NCI-H2081 (cell line): ENCODE measurements around the gene TAGAP.
A peak's percentile ranks its signal among the peaks of the same experiment; 100 is the strongest.
"Not testable (repeated sequence)": the region's sequence is repeated elsewhere in the genome, so short reads cannot be mapped to it uniquely, and the experiment has no call there.

ENCODE experiments used
- DNase-seq, 2 experiments: peaks; one replicate each; lab custom pipeline; 2025; lab: John Stamatoyannopoulos, UW

Gene TAGAP

DNA sequence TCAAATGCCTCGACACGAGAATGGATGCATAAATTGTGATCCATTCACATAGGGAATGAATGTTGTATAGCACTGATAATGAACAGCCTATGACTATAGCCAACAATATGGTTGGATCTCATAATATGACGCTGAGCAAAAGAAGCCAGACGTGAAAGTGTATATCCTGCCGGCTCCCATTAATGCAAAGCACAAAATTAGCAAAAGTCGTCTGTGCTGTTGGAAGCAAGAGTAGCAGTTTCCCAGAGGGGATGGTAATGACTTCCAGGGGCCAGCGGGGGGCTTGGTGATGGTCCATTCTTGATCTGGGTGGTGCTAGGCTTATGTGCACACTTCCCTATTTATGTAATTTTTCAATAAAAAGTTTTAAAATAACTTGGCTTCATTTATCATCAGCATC lies 1.0 kb upstream of the TAGAP start:
- DNase-seq: no peak

DNA sequence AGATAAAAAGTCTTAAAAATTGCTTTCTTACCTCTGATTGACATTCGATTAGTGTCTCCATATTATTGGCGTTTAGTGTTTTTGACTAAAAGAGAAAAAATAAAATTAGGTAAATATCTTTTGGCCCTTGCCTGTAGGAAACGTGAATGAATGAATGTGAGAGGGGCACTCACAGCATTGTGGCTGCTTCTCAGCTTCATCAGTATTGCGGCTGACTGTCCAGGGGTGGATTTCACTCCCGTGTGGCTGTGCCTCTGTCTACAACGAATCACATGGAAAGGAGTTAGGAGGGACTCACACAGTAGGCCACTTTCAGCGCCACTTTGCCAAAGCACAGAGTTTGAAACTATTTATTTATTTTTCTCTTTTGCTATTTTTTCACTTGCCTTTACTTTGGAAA lies 844 bp downstream of the TAGAP start:
- DNase-seq: no peak

DNA sequence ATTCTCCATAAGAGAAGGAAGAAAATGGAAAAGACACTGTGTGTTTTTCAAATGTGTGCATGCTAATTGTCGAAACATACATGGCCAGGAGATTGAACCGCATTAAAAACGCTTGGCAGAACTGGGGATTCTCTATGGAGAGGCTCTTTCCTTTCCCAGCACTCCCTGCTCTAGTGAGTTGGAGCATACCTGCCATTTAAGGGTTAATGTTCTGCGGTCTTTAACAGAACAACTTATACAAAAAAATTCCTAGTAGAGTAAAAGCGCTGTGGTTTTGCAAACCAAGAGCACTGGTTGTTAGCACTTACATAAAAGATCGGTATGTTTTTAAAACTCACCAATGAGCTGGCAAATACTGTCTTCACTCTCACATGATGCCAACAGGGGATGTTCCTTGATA lies 1.5 kb downstream of the TAGAP start:
- no peak for DNase-seq

DNA sequence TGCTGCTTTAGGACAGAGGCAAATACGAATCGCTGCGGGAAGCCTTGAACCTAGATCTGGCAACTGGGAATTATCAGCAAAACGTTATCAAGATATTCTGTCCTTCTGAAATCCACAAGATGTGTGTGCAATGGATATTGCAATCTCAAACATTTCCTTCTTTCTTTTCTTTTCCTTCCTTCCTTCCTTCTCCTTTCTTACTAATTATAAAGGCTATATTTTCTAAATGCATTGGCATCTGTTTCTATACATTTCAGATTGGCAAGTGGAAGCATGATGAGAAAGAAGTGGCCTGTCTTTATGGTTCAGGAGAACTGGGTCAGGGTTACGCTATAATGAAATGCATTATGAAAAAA lies 2.0 kb downstream of the TAGAP start:
- DNase-seq: no peak

DNA sequence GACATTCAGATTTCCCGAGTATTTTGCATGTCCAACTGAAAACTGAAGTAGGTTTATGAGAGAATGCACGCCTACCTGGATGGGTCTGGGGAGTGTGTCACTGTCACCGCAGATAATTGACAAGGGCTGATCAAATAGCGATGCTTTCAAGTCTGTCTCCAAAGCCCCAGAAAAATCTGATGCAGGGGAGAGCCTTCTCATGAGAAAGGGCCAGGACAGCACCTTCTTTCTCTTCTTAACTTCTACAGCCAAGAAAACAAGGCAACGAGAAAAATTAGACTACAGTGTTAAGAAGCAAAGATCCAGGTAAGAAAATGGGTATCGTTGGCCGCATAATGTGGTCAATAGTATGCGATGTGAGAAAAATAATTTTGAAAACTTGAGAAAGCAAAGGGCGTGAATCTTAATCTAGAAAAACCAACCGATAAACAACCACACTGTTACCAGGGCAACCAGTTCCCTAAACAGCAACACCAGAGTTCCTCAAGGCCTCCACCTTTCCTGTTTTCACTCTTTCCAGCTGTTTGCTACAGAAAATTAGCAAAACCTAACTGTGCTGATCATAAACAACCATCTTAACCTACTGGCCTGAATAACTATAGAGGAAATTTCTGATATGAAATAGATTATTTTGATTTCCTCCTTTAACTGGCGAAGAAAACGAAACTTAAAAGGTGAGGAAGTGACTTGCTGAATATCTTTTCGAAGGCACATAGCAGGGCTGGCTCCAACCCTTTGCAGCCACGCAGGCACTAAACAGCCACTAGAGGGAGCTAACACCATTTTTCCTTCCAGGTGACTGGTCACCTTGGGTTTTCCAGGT lies 2.6 kb downstream of the TAGAP start:
- DNase-seq: peak; percentile 62 to 65

DNA sequence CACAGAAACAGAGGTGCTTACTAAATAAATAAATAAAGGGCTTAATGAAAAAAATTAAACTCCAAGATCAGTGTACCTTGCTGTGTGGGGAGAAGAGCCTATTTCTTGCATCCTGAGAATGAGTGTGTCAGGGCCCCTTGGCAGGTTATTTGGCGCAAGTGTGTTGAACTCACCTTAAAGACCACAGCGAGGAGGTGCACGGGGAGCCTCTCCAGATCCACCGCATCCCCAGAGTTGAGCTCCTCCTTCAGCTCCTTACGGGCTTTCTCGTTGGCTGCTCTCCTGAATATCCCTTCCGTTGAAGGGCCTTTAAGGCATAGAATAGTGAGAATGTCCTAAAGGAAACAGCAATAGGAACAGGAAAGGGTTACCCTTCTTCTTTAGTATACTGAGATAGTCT lies 3.6 kb downstream of the TAGAP start:
- no peak for DNase-seq

DNA sequence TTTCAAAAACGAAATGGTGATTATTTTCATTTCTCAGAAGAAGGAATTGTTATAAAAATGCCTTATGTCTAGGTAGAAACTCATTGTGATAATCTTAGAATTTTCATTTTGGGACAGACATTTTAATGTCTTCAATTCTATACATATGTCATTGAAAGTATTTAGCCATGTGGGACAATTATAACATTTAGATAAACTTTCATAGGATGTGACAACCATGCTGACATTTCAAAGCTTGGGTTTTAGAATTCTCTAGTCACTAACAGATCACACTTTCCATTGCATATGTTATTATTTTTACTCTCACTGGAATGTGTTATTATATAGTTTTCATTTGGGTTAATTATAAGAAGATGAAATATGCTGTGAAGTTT lies 4.9 kb downstream of the TAGAP start:
- no peak for DNase-seq

DNA sequence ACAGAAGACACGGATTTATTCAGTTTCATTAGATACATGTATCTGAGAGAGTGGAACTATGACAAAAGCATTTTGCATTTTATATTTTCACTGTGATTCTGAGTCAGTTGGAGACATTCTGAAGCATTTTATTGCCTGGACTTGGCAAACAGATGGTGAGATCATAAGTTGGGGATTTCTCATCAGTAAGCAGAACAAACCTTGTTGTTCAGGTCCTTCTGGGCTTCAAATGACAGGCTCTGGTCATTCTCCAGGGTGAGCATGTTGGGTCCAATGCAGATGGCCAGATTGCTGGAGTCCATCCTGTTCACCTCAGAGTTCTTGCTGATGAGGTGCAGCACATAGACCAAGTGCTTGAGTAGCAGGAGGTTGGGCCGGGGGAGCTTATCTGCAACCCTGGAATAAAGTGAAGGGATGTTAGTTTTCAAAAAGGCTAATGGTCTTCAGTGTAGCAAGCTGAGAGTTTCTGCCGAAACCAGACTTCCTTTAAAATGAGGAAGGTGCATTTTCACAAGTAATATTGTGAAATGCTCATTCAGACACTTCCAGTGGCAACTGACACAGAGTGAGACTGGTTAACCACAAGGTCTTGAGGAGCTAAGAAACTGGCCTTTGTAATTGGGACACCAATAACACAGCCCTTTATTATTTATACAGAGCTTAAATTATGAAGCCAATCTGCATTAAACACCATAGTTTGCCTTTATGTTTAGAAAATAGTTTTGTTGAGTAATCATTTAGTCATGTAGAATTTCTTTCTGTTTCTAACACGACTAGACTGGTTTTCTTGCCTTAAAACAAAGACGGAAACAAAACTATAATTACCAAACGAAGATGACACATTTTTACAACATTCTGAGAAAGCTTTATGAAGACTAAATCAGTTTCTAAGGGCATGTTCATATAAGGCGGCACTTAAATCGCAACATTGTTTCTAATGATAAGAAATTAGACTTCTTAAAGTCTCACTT lies 5.6 kb downstream of the TAGAP start:
- DNase-seq: no peak

DNA sequence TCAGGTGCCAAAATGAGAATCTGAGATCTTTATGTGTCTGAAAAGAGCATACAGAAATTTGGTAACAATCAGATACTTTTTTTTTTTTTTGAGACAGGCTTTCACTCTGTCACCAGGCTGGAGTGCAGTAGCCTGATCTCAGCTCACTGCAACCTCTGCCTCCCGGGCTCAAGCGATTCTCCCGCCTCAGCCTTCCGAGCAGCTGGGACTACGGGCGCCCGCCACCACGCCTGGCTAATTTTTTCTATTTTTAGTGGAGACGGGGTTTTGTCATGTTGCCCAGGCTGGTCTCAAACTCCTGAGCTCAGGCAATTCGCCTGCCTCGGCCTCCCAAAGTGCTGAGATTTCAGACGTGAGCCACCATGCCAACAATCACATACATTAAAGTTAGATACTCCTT lies 6.5 kb downstream of the TAGAP start:
- DNase-seq: not testable (repeated sequence)

DNA sequence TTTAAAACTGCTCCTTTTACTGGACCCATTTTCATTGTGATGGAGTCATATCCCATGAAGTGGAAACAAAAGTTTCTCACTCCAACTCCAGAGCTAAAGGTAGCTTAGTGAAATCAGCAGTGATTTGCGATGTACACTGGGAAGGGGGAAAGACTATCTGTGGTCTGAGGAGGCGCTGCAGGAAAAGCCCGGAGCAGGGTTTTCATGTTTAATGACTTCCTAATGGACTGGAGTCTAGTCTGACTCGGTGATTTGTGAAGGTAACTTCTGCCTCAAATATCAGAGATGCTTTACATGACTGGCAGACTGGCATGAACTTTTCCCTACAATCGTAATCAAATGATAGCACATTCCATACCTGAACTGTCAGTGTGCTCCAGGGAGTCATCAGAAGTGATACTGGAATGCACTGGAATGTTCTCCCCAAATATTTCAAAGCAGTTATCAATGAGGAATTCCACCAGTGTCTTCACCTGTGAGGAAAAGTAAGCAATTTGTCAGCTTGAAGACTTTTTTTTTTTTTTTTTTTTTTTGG lies 7.0 kb downstream of the TAGAP start:
- DNase-seq: no peak

DNA sequence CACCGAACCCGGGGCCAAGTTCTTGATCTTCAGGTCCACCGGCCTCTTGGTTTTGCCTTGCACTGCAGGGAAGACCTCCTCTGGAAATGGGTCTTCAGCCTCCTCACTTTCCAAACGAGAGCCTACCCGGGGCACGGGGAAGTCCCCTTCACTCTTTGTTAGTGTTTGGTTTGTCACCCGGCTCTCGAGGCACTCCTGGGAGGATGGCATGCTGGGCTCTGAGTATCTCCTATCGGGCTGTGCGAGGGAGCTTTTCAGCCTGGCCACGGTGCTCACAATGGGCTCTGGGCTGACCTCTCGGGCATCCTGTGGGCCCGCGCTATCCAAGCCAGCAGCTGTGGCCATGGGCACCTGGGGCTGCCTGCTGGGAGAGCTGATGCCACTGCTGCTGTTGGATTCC lies 8.1 kb downstream of the TAGAP start:
- DNase-seq: no peak

DNA sequence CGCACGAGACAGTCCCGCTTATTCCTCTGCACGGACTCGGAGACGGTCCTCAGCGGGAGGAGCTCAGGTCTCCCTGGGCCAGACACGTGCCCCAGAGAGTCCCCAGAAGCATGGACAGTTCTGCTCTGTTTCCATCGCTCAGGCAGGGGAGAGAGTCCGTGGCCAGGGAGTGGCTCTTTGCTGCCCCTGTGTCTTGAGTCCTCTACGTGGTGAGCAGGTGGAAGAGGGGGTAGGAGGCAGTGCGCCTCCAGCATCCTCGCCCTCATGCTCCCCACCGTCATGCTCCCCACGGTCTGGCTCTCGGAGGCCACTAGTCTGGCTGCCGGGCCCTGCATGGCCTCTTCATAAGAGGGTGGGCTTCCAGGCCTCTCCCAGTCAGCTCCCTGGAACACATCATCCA lies 8.9 kb downstream of the TAGAP start:
- DNase-seq: no peak

DNA sequence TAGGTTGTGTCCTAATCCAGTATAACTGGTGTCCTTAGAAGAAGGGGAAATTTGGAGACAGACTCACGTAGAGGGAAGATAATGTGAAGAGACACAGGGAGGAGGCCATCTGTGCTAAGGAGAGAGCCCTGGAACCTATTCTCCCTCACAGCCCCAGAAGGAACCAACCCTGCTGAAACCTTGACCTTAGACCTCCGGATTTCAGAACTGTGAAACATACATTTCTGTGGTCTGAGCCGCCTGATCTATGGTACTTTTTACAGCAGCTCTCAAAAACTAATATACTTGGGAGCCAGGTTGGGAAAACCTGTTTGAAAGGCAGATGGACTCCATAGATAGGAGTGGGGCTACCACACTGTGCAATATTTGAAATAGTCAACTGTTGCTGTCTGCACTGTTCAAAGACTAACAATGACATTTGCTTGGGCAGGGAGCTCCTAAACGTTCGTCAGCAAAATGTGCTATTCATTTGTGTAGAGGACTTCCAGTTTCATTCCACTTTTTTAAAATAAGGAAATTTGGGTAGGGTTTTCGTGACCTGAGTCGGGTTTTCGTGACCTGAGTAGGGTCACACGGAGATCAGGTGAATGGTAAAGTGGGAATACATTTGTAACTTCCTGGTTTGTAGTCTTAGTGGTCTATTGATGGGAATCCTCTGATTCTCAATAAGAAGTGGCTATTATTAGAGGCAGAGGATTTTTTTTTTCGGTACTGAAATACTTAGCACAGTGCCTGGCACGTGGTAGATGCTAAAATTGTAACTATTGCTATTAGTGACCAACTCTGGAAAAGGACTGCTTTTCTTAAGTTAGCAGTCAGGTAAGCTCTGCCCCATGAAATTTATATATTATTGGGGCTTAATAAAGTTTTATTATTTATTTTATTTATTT lies 11.4 kb downstream of the TAGAP start:
- DNase-seq: no peak

DNA sequence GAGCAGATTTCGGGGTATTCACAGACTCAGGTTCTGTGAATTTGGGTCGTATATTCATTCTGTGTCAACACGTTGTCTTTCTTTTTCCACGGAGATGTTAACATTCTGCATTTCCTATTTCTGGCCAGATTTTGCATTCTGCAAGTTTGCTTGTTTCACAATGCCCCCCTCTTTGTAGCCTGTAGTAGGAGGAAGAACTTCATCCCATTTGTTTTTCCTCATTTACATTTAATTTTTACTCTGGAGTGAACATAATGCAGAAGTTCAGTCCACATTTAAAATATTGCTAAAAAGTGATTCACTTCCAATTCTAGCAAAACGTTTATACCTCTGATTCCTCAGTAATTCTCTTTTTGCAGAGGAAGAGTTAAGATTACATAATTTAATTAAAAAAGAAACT lies 12.9 kb downstream of the TAGAP start:
- DNase-seq: no peak

DNA sequence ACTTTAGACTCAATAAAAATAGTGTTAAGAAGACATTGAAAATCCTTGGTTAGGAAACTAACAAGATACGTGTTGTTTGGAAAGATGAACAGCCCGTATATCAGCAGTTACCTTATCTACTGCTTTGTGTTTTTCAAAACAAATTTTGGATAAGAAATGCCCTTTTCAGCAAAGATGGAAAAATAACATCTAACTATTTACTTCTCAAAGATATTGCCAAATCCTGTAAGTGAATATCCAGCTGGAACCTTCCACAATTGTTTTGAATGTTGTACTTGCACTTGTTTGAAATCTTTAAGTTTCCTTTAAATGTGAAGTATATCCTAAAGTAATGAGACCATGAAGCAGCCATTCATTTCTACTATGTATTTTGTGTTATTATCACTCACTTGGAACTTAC lies 14.6 kb downstream of the TAGAP start:
- no peak for DNase-seq

DNA sequence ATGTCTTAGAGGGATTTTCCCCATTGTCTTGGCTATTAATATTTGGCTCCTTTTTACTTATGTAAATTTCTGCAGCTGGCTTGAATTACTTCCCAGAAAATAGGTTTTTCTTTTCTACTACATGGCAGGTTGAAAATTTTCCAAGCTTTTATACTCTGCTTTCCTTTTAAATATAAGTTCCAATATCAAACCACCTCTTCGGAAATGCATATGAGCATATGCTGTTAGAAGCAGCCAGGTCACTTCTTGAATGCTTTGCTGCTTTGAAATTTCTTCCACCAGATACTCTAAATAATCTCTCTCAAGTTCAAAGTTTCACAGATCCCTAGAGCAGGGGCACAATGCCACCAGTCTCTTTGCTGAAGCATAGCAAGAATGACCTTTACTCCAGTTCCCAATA lies 19.6 kb downstream of the TAGAP start:
- DNase-seq: not testable (repeated sequence)

DNA sequence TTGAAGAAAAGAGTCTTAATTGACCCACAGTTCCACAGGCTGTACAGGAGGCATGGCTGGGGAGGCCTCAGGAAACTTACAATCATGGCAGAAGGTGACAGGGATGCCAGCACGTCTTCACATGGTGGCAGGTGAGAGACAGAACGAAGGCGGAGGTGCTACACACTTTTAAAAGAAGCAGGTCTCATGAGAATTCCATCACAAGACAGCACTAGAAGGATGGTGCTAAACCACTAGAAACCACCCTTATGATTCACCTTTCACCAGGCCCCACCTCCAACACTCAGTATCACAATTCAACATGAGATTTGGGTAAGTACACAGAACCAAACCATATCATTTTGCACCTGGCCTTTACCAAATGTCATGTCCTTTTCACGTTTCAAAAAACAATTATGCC lies 20.9 kb downstream of the TAGAP start:
- DNase-seq: no peak

DNA sequence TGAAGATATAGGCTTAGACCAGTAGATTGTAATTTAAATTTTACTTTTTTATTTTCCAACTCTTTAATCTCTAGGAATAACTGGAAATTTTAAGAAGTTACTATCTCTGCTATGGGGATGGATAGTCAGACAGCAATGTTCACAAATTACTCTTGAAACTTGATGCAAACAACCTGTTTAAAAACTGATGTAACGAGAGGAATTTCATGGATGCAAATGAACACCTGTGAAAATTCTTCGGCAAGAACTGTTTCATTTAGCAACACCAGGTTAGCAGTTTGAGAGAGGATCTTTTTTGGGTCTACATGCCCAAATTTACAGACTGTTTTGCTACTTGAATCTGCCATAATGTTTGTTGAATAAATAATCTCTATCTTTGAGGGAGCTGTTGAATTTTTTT lies 24.8 kb downstream of the TAGAP start:
- no peak for DNase-seq

DNA sequence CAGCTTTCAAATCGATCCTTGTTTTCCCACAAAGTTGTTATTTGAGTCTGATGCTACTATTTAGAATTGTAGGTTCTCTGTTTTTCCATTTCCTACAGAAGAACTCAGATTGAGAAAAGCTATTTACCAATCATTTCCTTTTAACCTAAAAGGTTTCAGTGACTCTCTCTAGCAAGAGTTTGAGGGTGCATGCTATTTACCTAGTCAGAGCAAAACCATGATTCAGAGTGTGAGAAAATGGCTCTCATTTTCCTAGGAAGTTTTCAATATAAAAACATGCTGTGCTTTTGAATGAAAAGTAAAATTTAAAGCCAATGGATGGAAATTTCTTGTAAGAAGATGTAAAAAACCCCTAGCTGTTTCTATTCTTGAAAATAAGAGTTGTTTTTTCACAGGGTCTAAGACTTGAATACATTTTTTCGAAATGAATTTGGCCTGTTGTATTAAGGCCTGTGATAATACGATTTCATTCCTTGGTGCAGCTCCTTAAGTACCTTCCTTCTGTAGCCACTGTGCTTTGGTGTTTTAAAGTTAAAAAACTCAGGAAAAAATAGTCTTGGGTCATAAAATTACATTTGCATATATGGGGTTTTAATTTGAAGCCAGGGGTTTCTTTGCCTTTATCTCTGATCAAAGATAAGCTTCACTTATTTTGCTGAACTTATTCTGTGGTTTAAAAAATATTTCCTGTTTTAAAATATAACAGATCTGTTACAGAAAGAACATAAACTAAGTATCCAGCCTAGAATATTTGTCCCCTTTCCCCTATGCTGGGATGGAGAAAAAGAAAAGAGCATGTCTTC lies 26.8 kb downstream of the TAGAP start:
- no peak for DNase-seq

DNA sequence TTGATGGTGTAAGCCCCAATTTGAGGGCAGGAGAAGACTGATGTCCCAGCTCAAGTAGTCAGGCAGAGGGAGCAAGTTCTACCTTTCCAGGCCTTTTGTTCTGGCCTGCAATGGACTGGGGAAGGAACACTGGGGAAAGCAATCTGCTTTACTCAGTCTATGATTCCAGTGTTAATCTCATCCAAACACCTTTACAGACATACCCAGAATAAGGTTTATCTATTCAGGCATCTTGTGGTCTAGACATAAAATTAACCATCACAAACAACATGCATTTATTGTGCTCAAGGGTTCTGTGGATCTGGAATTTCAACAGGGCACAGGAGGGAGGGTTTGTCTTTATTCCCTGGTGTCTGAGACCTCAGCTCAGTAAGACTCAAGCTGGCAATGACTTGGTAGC lies 30.4 kb downstream of the TAGAP start:
- no peak for DNase-seq

DNA sequence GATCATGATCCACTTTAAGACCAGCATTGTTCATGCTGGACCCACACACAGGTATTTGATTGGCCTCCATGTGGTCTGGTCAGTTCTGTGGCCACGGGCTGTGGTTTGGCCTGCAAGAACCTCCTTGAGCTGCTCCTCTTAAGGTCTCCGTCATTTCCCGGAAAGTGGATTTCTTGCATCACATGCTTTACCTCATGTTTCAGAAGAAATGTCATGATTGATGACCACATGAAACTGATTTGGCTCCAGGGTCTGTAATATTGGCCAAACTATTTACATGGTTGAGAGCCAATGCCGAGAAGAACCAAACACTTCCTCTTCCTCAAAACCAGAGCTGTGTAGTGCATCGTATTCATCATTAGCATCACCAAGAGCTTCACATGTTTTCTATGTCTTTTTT lies 31.6 kb downstream of the TAGAP start:
- DNase-seq: no peak
